CD4-positive, alpha-beta T cell treated with Interleukin-4 for 1 hour (primary cell): ENCODE data around the gene TP53TG5.

Experiments used
- DNase-seq, 2 donors: peaks; one replicate each; pipeline ENCODE4 v3.0.0-alpha.2; 2020 to 2022

Gene TP53TG5

GRCh38 chr20:45322952-45323383 lies 55.2 kb downstream of the TP53TG5 start:
- DNase-seq = peak; percentile 11 to 55
